HepG2 (cell line): ENCODE results near the gene USP24. TPM values are rescaled to one million over a fixed set of nuclear protein-coding genes. Genes with fewer than 3 reads are reported as not detected.

Source experiments
- ATAC-seq: fragments of 200-7000 bp; cut with Tn5 transposase; 3 replicates; pipeline ENCODE4 v1.9.1; 2020; ENCODE audit warnings: mild to moderate bottlenecking, moderate library complexity
- BruUV-seq: library from RNA; stranded (reverse); fragments of 400-500 nt; replicated peaks from 2 replicates; lab custom pipeline; 2021; lab: Mats Ljungman, UMichigan
- CTCF ChIA-PET: fragments of 300-600 bp; formaldehyde crosslinking; extraction: SDS; loops from one replicate; lab custom pipeline; 2021; ENCODE audit warnings: low total read pairs, inconsistent platforms, low intra/inter-chr PET ratio; lab: Yijun Ruan, JAX
- POLR2A ChIA-PET: fragments of 350-600 bp; sonication (Branson Sonifier 250); formaldehyde crosslinking; loops from one replicate; lab custom pipeline; 2020; ENCODE audit warnings: antibody characterized with exemption, inconsistent platforms; lab: Yijun Ruan, JAX
- DNase-seq: peaks from one replicate; pipeline ENCODE4 v3.0.0-alpha.2; 2015; ENCODE audit warnings: low spot score
- FAIRE-seq: peaks from 3 replicates; lab custom pipeline; 2011; peaks lifted over from hg19 to GRCh38; lab: Jason Lieb, UNC
- H2AFZ ChIP-seq: one replicate; pipeline ENCODE4 v1.6.1; 2011; ENCODE audit warnings: low read length, inconsistent platforms
- H3K27ac ChIP-seq: fragments of 300-600 bp; 3 replicates; pipeline ENCODE4 v1.8.0; 2011; ENCODE audit warnings: mixed run types, mild to moderate bottlenecking, mixed read lengths, low read length, inconsistent platforms; ENCODE audit not compliant: insufficient read depth; ENCODE audit errors: extremely low read length
- H3K27me3 ChIP-seq, 2 experiments: fragments of 200-600 bp in 1 of 2; 2 replicates in 1 of 2; 3 replicates in 1 of 2; pipeline versions ENCODE4 v1.6.0 to v1.8.0; 2011; ENCODE audit warnings: low read length in 2 of 2, mild to moderate bottlenecking in 2 of 2, moderate library complexity in 2 of 2, inconsistent platforms in 1 of 2; ENCODE audit not compliant: insufficient read depth in 2 of 2, control insufficient read depth in 1 of 2
- H3K36me3 ChIP-seq, 2 experiments: fragments of 200-600 bp in 1 of 2; replicated peaks in 1 of 2; 2 replicates in 1 of 2; 3 replicates in 1 of 2; pipeline versions ENCODE4 v1.5.1 to v1.8.0; 2011; ENCODE audit warnings: low read length in 2 of 2, inconsistent platforms in 1 of 2; ENCODE audit not compliant: insufficient read depth in 2 of 2, control insufficient read depth in 1 of 2
- H3K4me1 ChIP-seq: 2 replicates; pipeline ENCODE4 v1.5.1; 2012; ENCODE audit warnings: low read length, inconsistent platforms; ENCODE audit not compliant: insufficient read depth
- H3K4me2 ChIP-seq: 2 replicates; pipeline ENCODE4 v1.6.0; 2011; ENCODE audit warnings: low read depth, low read length, inconsistent platforms
- H3K4me3 ChIP-seq, 3 experiments: fragments of 200-600 bp in 1 of 3; sonication (generic), shearing (Covaris generic) in 1 of 3; replicated peaks in 1 of 3; 2 replicates each; pipeline ENCODE4 v1.5.1; 2011 to 2016; ENCODE audit warnings: low read length in 3 of 3, inconsistent platforms in 2 of 3, low read depth in 2 of 3, mild to moderate bottlenecking in 2 of 3, control low read depth in 1 of 3, mixed read lengths in 1 of 3; ENCODE audit not compliant: insufficient read depth in 1 of 3
- H3K79me2 ChIP-seq: one replicate; pipeline ENCODE4 v1.6.1; 2011; ENCODE audit warnings: low read length, inconsistent platforms; ENCODE audit not compliant: insufficient read depth
- H3K9ac ChIP-seq: 2 replicates; pipeline ENCODE4 v1.6.0; 2011; ENCODE audit warnings: mild to moderate bottlenecking, low read depth, low read length, inconsistent platforms; ENCODE audit not compliant: insufficient read depth
- H3K9me3 ChIP-seq: 2 replicates; pipeline ENCODE4 v1.5.1; 2012; ENCODE audit warnings: mild to moderate bottlenecking, low read length
- H4K20me1 ChIP-seq: 2 replicates; pipeline ENCODE4 v1.6.0; 2011; ENCODE audit warnings: inconsistent platforms, mild to moderate bottlenecking, low read length, moderate library complexity; ENCODE audit not compliant: insufficient read depth
- BRCA1 ChIP-seq: sonication (generic); formaldehyde crosslinking; IDR thresholded peaks from 2 replicates; pipeline ENCODE4 v1.4.0; 2020; ENCODE audit warnings: missing genetic modification reagents
- CCAR2 ChIP-seq: fragments of 200-400 bp; formaldehyde crosslinking; optimal IDR thresholded peaks from 2 replicates; pipeline ENCODE3; 2018; ENCODE audit warnings: low read depth, mild to moderate bottlenecking, low read length, moderate library complexity
- GATAD2A ChIP-seq: IDR thresholded peaks from 2 replicates; pipeline ENCODE4 v1.6.1; 2016
- JUNB ChIP-seq: sonication (generic); formaldehyde crosslinking; IDR thresholded peaks from 2 replicates; pipeline ENCODE4 v1.8.0; 2022; ENCODE audit warnings: missing genetic modification reagents, mild to moderate bottlenecking, borderline replicate concordance
- MEF2D ChIP-seq: sonication (generic); formaldehyde crosslinking; IDR thresholded peaks from 2 replicates; pipeline ENCODE4 v1.5.1; 2020; ENCODE audit warnings: mild to moderate bottlenecking, missing genetic modification reagents
- ZNF225 ChIP-seq: sonication (generic); formaldehyde crosslinking; IDR thresholded peaks from 2 replicates; pipeline ENCODE4 v1.4.0; 2020; ENCODE audit warnings: mild to moderate bottlenecking, missing genetic modification reagents
- ZNF230 ChIP-seq: sonication (generic); formaldehyde crosslinking; IDR thresholded peaks from 2 replicates; pipeline ENCODE4 v1.4.0; 2020; ENCODE audit warnings: mild to moderate bottlenecking, missing genetic modification reagents
- ZNF33A ChIP-seq: sonication (generic); formaldehyde crosslinking; IDR thresholded peaks from 2 replicates; pipeline ENCODE4 v1.5.1; 2020; ENCODE audit warnings: missing genetic modification reagents, mild to moderate bottlenecking, moderate library complexity, borderline replicate concordance
- WGBS: methylation state at CpG from one replicate; pipeline ENCODE4 v1.1.6; 2017; ENCODE audit warnings: low lambda C conversion rate; 5-methylcytosine and 5-hydroxymethylcytosine counted together
- in situ Hi-C: cut with HindIII; loops from 2 replicates; pipeline ENCODE4 v1.10.0; 2017; ENCODE audit warnings: low pct_unique_long_range_greater_than_20kb; ENCODE audit not compliant: extremely low pct_ligation_motif_present
- intact Hi-C: fragments of 100-400 bp; cut with micrococcal nuclease; formaldehyde crosslinking; loops from one replicate; pipeline ENCODE4 v1.10.0; 2022; ENCODE audit not compliant: unreplicated experiment
- polyA plus RNA-seq, 8 experiments: library from polyadenylated mRNA; depleted of rRNA in 3 of 8; stranded (reverse) in 7 of 8; unstranded in 1 of 8; fragments of >200 nt; fragmentation: Illumina TruSeq in 4 of 8; extraction: Trizol in 4 of 8; gene quantifications; 2 replicates each; pipeline versions ENCODE4 v1.2.1 to v1.2.3, GENCODE V29; 2011 to 2016; ENCODE audit warnings: low read depth in 4 of 8, missing spikeins in 1 of 8, mixed read lengths in 1 of 8; ENCODE audit not compliant: insufficient read depth in 1 of 8
- total RNA-seq, 5 experiments: library from RNA; depleted of rRNA; stranded (reverse); fragments of >200 nt; fragmentation: Illumina TruSeq; extraction: Trizol; gene quantifications; 2 replicates each; pipeline ENCODE4 v1.2.3, GENCODE V29; 2016; ENCODE audit warnings: low read depth in 1 of 5
- TF ChIP-seq, protein P1 (sequence below): sonication (generic); formaldehyde crosslinking; IDR thresholded peaks from 2 replicates; pipeline ENCODE4 v1.4.0; 2020; ENCODE audit warnings: low read depth, mild to moderate bottlenecking, missing genetic modification reagents
- TF ChIP-seq, protein P2 (sequence below): sonication (generic); formaldehyde crosslinking; IDR thresholded peaks from 2 replicates; pipeline ENCODE4 v1.5.0; 2020; ENCODE audit warnings: mild to moderate bottlenecking, missing genetic modification reagents, borderline replicate concordance

The USP24 gene
- total and polyA plus RNA-seq, 2 of the 13 experiments (the other 11 are each of a cell fraction or from before 2014, with no cell fraction given) = 18.8 to 47.6 TPM

DNA sequence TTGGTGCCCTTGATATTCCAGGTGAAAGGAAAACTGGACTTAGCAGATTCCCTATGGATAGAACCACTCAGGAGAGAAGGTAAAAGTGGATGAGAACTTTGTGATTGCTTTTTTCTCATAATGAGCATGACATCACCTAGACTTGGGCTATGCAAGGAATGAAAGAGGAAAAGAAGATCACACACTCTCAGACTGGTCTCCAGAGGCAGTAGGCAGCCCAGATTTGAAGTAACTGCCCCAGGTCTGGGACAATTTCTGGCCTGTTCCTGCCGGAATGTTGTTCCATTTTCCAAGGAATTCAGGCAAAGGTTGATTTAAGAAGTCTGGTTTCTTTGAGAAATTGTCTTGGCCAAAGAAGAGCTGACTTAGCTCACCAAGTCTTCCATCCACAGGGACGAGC is 31.7 kb upstream of the USP24 start:
- intact Hi-C loops = no loop called here
- Histone ChIP-seq H3K27me3 (peaks cover 0 to 6% of the 10 kb centered on the region in 2 experiments; a peak in 1 of 5 replicates), H3K4me1 (peaks cover 21% of the 10 kb centered on the region), H3K9me3 (no peaks in the 10 kb centered on the region), H2AFZ (no peak overlapping the region), H3K9ac (no peak overlapping the region), H3K79me2 (no peaks in the 10 kb centered on the region), H3K27ac (no peak overlapping the region), H3K4me2 (no peak overlapping the region), H3K4me3 (no peak overlapping the region), H4K20me1 (no peaks in the 10 kb centered on the region), H3K36me3 (no peaks in the 10 kb centered on the region)
- BruUV-seq = no TSS peak
- FAIRE-seq (no peak), DNase-seq (no peak), ATAC-seq (no peak)
- in situ Hi-C loops = no loop called here
- POLR2A ChIA-PET = no interaction called here
- CTCF ChIA-PET = no interaction called here
- TF ChIP-seq MEF2D (CRISPR knock-in tag) = no peak
- TF ChIP-seq BRCA1 (CRISPR knock-in tag) = no peak
- TF ChIP-seq, protein P1, sequence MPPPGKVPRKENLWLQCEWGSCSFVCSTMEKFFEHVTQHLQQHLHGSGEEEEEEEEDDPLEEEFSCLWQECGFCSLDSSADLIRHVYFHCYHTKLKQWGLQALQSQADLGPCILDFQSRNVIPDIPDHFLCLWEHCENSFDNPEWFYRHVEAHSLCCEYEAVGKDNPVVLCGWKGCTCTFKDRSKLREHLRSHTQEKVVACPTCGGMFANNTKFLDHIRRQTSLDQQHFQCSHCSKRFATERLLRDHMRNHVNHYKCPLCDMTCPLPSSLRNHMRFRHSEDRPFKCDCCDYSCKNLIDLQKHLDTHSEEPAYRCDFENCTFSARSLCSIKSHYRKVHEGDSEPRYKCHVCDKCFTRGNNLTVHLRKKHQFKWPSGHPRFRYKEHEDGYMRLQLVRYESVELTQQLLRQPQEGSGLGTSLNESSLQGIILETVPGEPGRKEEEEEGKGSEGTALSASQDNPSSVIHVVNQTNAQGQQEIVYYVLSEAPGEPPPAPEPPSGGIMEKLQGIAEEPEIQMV (CRISPR knock-in tag) = no peak
- TF ChIP-seq, protein P2, sequence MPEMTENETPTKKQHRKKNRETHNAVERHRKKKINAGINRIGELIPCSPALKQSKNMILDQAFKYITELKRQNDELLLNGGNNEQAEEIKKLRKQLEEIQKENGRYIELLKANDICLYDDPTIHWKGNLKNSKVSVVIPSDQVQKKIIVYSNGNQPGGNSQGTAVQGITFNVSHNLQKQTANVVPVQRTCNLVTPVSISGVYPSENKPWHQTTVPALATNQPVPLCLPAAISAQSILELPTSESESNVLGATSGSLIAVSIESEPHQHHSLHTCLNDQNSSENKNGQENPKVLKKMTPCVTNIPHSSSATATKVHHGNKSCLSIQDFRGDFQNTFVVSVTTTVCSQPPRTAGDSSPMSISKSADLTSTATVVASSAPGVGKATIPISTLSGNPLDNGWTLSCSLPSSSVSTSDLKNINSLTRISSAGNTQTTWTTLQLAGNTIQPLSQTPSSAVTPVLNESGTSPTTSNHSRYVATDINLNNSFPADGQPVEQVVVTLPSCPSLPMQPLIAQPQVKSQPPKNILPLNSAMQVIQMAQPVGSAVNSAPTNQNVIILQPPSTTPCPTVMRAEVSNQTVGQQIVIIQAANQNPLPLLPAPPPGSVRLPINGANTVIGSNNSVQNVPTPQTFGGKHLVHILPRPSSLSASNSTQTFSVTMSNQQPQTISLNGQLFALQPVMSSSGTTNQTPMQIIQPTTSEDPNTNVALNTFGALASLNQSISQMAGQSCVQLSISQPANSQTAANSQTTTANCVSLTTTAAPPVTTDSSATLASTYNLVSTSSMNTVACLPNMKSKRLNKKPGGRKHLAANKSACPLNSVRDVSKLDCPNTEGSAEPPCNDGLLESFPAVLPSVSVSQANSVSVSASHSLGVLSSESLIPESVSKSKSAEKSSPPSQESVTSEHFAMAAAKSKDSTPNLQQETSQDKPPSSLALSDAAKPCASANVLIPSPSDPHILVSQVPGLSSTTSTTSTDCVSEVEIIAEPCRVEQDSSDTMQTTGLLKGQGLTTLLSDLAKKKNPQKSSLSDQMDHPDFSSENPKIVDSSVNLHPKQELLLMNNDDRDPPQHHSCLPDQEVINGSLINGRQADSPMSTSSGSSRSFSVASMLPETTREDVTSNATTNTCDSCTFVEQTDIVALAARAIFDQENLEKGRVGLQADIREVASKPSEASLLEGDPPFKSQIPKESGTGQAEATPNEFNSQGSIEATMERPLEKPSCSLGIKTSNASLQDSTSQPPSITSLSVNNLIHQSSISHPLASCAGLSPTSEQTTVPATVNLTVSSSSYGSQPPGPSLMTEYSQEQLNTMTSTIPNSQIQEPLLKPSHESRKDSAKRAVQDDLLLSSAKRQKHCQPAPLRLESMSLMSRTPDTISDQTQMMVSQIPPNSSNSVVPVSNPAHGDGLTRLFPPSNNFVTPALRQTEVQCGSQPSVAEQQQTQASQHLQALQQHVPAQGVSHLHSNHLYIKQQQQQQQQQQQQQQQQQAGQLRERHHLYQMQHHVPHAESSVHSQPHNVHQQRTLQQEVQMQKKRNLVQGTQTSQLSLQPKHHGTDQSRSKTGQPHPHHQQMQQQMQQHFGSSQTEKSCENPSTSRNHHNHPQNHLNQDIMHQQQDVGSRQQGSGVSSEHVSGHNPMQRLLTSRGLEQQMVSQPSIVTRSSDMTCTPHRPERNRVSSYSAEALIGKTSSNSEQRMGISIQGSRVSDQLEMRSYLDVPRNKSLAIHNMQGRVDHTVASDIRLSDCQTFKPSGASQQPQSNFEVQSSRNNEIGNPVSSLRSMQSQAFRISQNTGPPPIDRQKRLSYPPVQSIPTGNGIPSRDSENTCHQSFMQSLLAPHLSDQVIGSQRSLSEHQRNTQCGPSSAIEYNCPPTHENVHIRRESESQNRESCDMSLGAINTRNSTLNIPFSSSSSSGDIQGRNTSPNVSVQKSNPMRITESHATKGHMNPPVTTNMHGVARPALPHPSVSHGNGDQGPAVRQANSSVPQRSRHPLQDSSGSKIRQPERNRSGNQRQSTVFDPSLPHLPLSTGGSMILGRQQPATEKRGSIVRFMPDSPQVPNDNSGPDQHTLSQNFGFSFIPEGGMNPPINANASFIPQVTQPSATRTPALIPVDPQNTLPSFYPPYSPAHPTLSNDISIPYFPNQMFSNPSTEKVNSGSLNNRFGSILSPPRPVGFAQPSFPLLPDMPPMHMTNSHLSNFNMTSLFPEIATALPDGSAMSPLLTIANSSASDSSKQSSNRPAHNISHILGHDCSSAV (CRISPR knock-in tag) = no peak
- no peak for TF ChIP-seq GATAD2A (CRISPR knock-in tag)
- TF ChIP-seq ZNF33A (CRISPR knock-in tag) = no peak
- no peak for TF ChIP-seq ZNF225 (CRISPR knock-in tag)
- TF ChIP-seq JUNB = no peak
- no peak for TF ChIP-seq CCAR2
- TF ChIP-seq ZNF230 = no peak
- 44% methylated on average over 2 of the region's 2 CpGs for WGBS
